A673 (cell line): Measurements from ENCODE around the gene TOLLIP.

Experiments
- CTCF ChIP-seq: fragments of 300-800, 200-600 bp; sonication (generic); conservative IDR thresholded peaks from 2 replicates; pipeline ENCODE4 v1.5.1; 2017; ENCODE audit warnings: low read depth, mild to moderate bottlenecking, antibody characterized with exemption, low read length, moderate library complexity, mixed read lengths
- EZH2 ChIP-seq: fragments of 200-600 bp; sonication (generic); IDR thresholded peaks from 2 replicates; pipeline ENCODE4 v1.6.1; 2017; ENCODE audit warnings: borderline replicate concordance, low read depth, mild to moderate bottlenecking, mixed read lengths, antibody characterized with exemption, low read length; ENCODE audit not compliant: poor library complexity, severe bottlenecking

- TF ChIP-seq CTCF (no peak), EZH2 (no peak)
Observed at GRCh38 chr11:1257366-1257765, 52.1 kb downstream of the TOLLIP start.
